ENCODE results near the gene TTLL5.

TTLL5 gene

GRCh38 chr14:75771595-75771994, 110.5 kb downstream of the TTLL5 start:
- TF ChIP-seq EZH2phosphoT487 (conservative IDR thresholded peaks at IDR 0.05; ENCODE audit: low read length) (no peak), CTCF (IDR thresholded peaks at IDR 0.05; ENCODE audit: insufficient read depth, low read length, poor library complexity, severe bottlenecking) (no peak)
- no peak overlapping the region for H2AFZ ChIP-seq (ENCODE audit: low read depth, low read length, severe bottlenecking)
- H3K9me3 ChIP-seq (ENCODE audit: insufficient read depth, low read length), result no peaks in the 10 kb centered on the region
- H3K4me3 ChIP-seq (ENCODE audit: insufficient read depth, low read length, poor library complexity, severe bottlenecking), result no peak overlapping the region
- H3K79me2 ChIP-seq (ENCODE audit: insufficient read depth, low read length), result no peaks in the 10 kb centered on the region
- no peaks in the 10 kb centered on the region for H3F3A ChIP-seq (ENCODE audit: insufficient read depth)
- H3K27ac ChIP-seq (ENCODE audit: low read depth, low read length), result no peak overlapping the region
- H4K20me1 ChIP-seq (ENCODE audit: low read depth, low read length), result no peaks in the 10 kb centered on the region
- H3K27me3 ChIP-seq (ENCODE audit: low read length), result no peaks in the 10 kb centered on the region
- no peaks in the 10 kb centered on the region for H3K9me2 ChIP-seq (replicated peaks; ENCODE audit: insufficient read depth, low read length)
- no peak overlapping the region for H3K4me2 ChIP-seq (ENCODE audit: low read depth, low read length, poor library complexity, severe bottlenecking)
- no peak overlapping the region for H3K9ac ChIP-seq (ENCODE audit: low read length)
- peaks cover 4% of the 10 kb centered on the region; the same call in 1 of the 2 replicates for H3K36me3 ChIP-seq (ENCODE audit: low read length)

- H3K27ac ChIP-seq (ENCODE audit: low read depth, low read length), result no peak overlapping the region
- no peaks in the 10 kb centered on the region for H4K20me1 ChIP-seq (ENCODE audit: low read depth, low read length)
Measured at GRCh38 chr14:75773046-75773445, 112.0 kb downstream of the TTLL5 start.

GRCh38 chr14:75781096-75781495, 120.0 kb downstream of the TTLL5 start:
- Histone ChIP-seq H3K79me2 (ENCODE audit: insufficient read depth, low read length) (no peaks in the 10 kb centered on the region), H3K27ac (ENCODE audit: low read depth, low read length) (no peak overlapping the region), H2AFZ (ENCODE audit: low read depth, low read length, severe bottlenecking) (no peak overlapping the region), H3F3A (ENCODE audit: insufficient read depth) (no peaks in the 10 kb centered on the region), H3K9ac (ENCODE audit: low read length) (no peak overlapping the region), H3K9me2 (replicated peaks; ENCODE audit: insufficient read depth, low read length) (no peaks in the 10 kb centered on the region), H3K9me3 (ENCODE audit: insufficient read depth, low read length) (no peaks in the 10 kb centered on the region), H3K4me2 (ENCODE audit: low read depth, low read length, poor library complexity, severe bottlenecking) (no peak overlapping the region), H3K27me3 (ENCODE audit: low read length) (no peaks in the 10 kb centered on the region), H4K20me1 (ENCODE audit: low read depth, low read length) (no peaks in the 10 kb centered on the region), H3K36me3 (ENCODE audit: low read length) (peaks cover 17% of the 10 kb centered on the region), H3K4me3 (ENCODE audit: insufficient read depth, low read length, poor library complexity, severe bottlenecking) (no peak overlapping the region)
- TF ChIP-seq CTCF (IDR thresholded peaks at IDR 0.05; ENCODE audit: insufficient read depth, low read length, poor library complexity, severe bottlenecking) (no peak), EZH2phosphoT487 (conservative IDR thresholded peaks at IDR 0.05; ENCODE audit: low read length) (no peak)

More at GRCh38 chr14:75773046-75773445, 112.0 kb downstream of the TTLL5 start:
- TF ChIP-seq EZH2phosphoT487 (conservative IDR thresholded peaks at IDR 0.05; ENCODE audit: low read length), result no peak
- TF ChIP-seq CTCF (IDR thresholded peaks at IDR 0.05; ENCODE audit: insufficient read depth, low read length, poor library complexity, severe bottlenecking), result no peak
- Histone ChIP-seq H2AFZ (ENCODE audit: low read depth, low read length, severe bottlenecking) (no peak overlapping the region), H3K79me2 (ENCODE audit: insufficient read depth, low read length) (no peaks in the 10 kb centered on the region), H3F3A (ENCODE audit: insufficient read depth) (no peaks in the 10 kb centered on the region), H3K9me2 (replicated peaks; ENCODE audit: insufficient read depth, low read length) (no peaks in the 10 kb centered on the region), H3K4me3 (ENCODE audit: insufficient read depth, low read length, poor library complexity, severe bottlenecking) (no peak overlapping the region), H3K4me2 (ENCODE audit: low read depth, low read length, poor library complexity, severe bottlenecking) (no peak overlapping the region), H3K9ac (ENCODE audit: low read length) (no peak overlapping the region), H3K36me3 (ENCODE audit: low read length) (peaks cover 3% of the 10 kb centered on the region; the same call in 1 of the 2 replicates), H3K9me3 (ENCODE audit: insufficient read depth, low read length) (no peaks in the 10 kb centered on the region), H3K27me3 (ENCODE audit: low read length) (no peaks in the 10 kb centered on the region)

Data from SU-DHL-6 (cell line).